HG02759 (cell line): Measurements from ENCODE around the gene GRP.
A peak's percentile ranks its signal among the peaks of the same experiment; 100 is the strongest.

Source experiments
- ATAC-seq: cut with Tn5 transposase; IDR thresholded peaks from one replicate; pipeline ENCODE4 v1.9.1; 2021; ENCODE audit warnings: mild to moderate bottlenecking, moderate library complexity; ENCODE audit not compliant: unreplicated experiment

The GRP gene

GRCh38 chr18:59266886-59267502, 47.0 kb downstream of the GRP start:
- no peak for ATAC-seq

DNA sequence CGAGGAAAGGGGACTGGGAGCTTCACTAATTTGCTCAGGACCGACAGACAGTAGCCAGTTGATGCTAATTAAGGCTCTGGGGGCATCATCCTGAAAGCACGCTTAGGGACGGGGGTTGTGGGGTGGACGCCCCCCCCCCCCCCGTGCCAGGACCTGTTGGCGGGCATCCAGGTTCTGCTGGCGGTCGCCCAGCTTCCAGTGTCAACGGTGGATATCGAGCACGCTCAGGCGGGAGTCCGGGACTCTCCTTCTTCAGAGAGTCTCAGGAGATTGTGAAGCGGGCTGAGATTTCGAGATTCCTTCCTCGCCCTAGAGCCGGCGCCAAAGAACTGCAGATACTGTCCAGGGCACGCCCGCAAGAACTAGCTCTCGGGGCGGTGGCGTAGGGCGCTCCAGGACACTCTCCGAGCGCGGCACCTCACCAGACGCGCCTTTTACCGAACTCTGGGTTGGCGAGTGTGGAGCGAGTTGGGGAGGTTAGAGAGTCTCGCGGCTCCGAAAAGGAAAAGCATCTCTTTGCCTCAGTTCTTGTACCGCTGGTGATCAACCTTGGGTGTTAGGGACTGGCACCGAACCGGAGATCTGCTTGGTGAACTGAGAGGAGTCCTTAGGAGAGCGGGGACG, 47.7 kb downstream of the GRP start:
- no peak for ATAC-seq

DNA sequence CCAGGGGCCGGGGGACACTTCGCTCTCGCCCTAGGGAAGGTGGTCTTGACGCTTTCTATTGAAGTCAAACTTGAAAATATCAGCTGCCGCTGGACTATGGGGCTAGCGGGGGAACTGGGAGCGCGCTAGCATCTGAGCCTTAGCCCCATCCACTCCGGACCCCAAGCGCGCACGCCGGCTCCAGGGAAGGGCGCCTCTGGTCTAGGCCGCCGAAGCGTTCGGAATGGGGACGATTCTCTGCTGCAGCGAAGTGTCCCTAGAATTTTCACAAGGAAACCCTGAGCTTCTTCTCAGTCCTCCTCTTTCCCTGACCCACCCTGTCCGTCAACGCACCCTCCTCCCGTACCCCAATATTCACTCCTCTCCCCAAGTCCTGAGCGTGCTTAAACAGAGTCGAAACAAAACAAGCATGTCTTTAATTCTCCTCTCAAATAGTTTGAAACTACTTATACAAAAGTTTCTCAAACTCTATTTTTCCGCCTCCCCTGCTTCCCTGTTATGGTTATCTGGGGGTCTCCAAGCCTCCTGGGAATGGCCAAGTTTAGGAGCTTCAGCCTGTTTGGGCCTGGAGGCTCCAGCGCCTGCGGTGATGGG, 48.3 kb downstream of the GRP start:
- ATAC-seq, result no peak

DNA sequence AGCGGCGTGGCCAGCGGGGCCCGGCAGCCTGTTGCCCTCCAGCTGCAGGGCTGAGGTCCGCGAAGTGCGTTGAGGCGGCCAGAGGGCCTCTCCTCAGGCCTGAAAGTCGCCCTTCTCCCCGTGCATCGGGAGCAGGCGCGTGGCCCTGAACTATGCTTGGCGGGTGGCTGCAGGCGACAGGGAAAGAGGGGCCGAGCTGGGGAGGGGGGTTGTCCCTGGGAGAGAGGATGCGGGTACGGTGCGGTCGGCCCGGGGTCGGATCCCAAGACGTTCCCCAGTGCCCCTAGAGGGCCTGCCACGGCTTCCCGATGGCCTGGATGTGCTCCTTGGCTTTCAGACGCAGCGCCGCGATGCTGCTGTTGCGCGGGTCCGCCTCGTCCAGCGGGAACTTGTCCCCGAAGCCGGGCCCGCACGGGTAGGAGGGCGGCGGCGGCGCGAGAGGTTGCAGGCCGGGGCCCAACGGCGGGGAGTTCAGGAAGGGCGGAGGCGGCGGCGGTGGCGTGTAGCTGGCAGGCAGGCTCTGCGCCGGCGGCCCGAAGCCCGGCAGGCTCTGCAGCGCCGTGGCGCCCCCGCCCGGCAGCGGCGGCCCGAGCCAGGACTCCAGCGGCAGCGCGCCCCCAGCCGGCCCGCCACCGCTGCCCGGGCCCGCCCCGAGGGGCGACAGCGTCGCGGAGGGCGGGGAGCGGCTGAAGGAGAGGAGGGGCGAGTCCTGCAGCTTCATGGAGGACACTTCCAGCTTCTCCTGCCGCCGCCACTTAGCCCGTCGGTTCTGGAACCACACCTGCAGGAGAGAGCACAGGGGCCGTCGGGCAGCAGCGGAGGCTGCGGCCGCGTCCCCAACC, 49.0 kb downstream of the GRP start:
- ATAC-seq, result peak; percentile 58

- ATAC-seq, result no peak
Measured at GRCh38 chr18:59269563-59270119, 49.7 kb downstream of the GRP start.

DNA sequence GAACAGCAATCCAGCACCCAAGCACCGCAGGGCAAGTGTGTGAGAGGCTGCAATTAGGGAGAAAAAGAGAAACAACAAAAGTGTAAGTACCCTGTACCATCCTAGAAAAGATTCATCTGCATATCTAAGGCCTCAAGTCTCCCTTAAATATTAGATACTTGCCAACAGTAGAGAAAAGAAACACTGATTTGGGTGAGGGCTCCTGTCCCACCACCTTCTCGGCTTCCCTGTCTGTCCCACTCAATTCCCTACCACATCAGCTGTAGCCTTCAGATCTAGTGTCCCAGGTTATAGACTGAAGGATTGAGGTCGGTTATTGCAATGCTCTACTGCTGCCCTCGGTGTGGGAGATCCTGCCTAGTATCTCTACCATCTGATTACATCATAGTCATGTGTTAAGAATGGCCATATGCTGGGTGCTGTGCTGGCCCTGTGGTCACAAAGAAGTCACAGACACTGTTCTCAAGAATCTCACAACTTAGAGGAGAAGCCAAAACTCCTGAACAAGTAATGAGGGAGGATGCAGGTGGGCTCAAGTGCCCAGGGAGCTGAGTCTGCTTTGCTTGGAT, 50.8 kb downstream of the GRP start:
- ATAC-seq, result no peak

GRCh38 chr18:59271606-59272220, 51.8 kb downstream of the GRP start:
- no peak for ATAC-seq

GRCh38 chr18:59272221-59272888, 52.4 kb downstream of the GRP start:
- no peak for ATAC-seq

DNA sequence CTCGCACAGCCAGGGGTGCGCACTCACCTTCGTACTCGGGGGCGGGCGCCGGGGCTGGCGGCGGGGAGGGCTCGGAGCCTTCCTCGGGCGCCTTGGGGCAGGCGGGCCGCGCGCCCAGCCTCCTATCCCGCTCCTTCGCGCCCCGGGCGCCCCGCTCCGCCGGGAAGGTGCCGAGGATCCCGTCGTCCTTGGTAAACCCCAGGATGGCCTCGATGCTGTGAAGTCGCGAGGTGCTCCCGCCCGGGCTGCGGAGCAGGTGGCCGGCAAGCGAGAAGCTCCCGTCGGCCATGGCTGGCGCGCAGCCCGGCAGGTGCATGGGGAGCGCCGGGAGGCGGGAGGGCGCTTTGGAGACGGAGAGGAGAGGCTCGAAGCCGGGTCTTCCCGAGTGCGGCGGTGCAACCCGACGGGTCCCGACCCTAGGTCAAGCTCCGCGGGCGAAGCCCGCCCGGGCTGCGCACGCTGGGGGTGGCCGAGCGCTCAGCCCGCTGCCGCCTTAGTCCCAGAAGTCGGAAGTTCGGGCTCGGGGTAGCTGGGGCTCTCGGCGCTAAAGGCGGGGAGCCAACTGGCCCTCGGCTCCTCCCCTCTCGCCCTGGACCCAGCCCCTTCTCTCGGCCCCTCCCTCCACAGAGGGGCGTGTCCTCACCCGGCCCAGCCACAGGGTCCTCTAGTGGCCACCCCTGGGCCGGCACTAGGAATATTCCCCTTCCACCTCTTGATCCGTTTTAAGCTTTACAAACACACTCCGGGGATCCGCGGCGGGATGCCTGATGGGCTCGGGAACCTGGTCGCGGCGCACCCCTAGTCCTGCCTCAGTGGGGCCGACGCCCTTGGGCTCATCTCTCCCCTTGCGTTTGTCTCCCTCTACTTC, 53.2 kb downstream of the GRP start, which contains the start of gene RAX:
Gene RAX, minus strand, starts transcription at position 564 of the 868 bp plus-strand sequence. Its CDS starts 248 bp downstream, at position 316.
- ATAC-seq, result peak; percentile 28

DNA sequence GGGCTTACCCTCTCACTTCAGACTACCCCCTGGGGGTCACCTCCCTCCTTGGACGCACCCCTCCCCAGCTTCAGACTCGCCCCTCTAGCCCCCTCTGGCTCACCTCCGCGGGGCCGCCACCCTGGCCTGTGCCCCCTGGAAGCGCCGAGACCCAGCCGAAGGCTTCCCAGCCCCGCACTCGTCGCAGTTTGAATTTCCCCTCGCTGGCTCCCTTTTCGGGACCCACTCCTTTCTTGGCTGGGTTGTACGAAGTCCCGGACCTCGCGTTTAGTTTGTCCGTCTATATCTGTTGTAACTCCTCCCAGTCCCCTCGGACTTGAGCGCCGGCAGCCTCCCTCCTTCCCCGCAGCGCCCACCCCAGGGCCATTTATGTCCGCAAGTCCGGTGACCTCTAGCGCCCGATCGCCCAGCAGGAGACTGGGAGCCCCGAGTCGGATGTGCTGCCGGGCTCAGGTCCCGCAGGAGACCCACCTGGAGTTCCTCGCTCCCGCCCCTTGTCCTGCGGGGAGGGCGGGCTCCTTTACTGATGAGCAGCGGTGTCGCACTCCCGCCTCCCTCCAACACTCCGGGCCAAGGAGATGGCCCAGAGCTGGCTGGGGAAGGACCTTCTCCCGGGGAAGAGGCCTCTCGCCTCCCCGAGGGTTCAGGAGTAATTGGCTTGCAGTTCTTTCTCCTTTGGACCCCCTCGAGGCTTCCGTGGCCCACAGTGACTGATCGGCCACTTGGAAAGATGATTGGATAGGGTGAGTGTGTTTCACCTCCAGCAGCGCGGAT, 54.0 kb downstream of the GRP start:
- no peak for ATAC-seq

GRCh38 chr18:59274533-59274928, 54.6 kb downstream of the GRP start:
- no peak for ATAC-seq

DNA sequence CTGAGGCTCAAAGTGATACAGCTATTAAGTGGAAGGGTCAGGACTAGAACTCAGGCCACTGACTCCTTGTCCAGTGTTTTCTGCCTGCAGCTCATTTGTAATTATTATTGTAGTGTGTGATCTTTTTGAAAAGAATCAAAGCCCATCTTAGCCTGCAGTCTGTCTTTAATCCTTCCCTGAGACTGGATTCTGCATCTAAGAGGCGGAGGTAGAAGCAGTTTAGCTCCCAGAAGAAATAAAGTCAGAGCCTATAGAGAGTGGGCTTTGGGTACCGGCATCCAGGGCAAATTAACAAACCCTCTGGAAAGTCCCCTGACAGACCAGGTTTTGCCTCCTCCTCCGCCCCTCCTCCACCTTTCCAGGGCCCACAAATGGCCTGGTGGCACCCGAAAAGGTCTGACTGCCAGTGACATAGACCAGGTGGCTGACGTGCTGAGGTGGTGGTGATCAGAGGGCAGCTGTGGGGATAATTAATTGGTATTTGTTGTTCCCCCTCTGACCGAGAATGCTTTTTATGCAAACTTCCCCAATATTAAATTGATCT, 55.5 kb downstream of the GRP start:
- ATAC-seq, result no peak

DNA sequence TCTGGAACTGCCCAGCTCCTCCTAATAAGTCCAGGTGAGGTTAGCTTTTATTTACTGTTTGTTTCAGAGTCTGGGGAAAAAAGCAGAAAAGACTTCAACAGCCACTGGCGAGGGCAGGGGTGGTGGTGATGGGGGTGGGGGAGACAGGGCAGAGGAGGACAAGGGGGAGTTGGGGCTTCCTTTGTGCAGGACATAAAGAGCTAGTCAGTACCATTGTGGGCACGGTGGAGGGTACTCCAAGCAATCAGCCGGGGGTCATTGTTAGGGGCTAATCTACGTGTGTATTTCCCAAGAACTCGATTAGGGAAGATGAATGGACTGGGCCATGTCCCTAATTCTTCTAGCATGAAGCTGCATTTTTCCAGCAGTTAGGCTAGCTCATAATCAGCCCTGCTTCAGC, 56.1 kb downstream of the GRP start:
- ATAC-seq, result no peak

GRCh38 chr18:59278793-59279192, 58.8 kb downstream of the GRP start:
- no peak for ATAC-seq

GRCh38 chr18:59279193-59279592, 59.2 kb downstream of the GRP start:
- no peak for ATAC-seq

DNA sequence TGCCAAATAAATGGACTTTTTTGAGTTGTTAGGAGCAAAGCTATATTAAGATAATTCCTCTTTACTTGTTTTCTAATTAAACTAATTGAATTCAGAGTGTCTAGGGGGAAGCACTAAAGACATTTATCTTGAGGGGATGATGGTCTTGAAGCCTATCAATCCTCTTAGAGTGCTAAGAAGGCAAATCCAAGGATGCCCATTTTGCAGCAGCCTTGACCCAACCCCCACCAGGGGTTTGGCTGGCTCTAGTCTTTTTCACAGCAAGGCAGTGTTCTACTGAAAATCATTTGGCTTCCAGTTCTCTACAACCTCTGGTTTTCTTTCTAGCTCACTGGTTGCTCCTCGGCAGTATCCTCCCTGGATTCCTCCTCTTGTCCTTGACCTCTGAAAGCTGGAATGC, 59.8 kb downstream of the GRP start:
- no peak for ATAC-seq
